Stimulated activated CD8-positive, alpha-beta memory T cell treated with anti-CD3 and anti-CD28 coated beads, Interleukin-12 subunit alpha, Interleukin-12 subunit beta, amount 100 ng/mL, for 4 hours (primary cell): ENCODE measurements around the gene METTL25B.

Source experiments
- DNase-seq: peaks from one replicate; pipeline ENCODE4 v3.0.0-alpha.2; 2020; ENCODE audit warnings: low read depth

The METTL25B gene

GRCh38 chr1:156700736-156701531, 27.3 kb upstream of the METTL25B start:
- DNase-seq, result no peak

GRCh38 chr1:156703336-156703735, 24.9 kb upstream of the METTL25B start:
- DNase-seq, result no peak

GRCh38 chr1:156703741-156704140, 24.5 kb upstream of the METTL25B start:
- DNase-seq, result no peak

DNA sequence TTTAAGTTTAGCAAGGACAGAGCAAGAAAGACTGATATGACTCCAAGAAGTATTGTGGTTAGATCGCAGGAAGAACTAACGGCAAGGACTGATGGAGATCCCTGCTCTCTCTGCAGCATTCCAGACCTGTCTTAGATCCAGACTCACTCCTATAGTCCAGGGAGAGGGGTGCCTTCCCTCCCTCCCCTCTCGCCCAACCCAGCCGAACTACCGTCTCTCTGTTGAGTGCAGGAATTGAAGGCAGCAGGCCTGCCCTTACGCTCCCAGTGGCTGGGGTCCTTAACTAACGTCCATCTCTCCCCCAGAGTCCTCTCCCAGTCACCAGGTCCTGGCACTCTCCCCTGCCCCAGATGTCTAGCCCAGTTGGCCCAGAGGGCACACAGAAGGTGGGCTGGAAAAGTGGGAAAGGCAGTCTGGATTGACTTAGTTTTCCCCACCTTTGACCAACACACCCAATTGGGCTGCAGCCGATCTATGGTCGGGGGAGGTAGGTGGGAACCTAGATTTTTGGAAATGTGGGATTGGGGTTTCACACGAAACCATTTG, 24.0 kb upstream of the METTL25B start:
- DNase-seq, result no peak

- DNase-seq, result peak; percentile 12
Observed at GRCh38 chr1:156704930-156705320, 23.3 kb upstream of the METTL25B start.

GRCh38 chr1:156705321-156705917, 22.9 kb upstream of the METTL25B start, which contains the start of gene CRABP2:
Gene CRABP2 (minus strand): TSS chr1:156705583. CDS start chr1:156705446, 137 bp downstream.
- no peak for DNase-seq

DNA sequence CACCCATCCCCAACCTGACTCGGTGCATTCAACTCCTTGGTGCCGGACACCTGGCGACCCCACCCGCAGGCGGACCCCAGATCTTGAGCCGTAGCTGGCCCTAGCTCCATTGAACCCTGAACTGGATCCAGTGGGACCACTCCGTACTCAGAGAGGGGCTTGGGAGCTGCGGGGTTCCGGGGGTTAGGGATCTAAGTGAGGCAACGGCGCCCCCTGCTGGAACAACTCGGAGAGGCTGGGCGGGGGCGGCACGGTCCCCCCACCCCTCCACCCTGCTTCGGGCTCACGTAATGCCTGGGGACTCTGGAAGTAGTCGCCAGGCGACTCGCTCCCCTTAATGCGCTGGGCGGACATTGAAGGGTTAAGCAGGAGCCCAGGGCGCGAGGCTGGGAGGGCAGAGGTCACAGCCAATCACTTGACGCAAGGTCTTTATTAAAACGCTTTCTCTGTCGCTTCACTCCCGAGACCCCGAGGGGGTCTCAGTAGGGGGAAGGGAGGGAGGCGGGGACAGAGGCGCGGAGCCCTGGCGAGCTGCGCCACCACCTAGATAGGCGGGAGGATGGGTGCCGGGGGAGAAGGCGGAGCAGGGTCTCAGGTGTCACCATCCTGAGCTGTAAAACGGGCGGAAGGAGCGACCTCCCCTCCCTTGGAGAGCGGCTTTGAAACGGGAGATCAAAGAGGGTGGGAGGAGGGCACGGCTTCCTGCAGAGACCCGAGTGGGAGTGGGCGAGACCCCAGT, 22.2 kb upstream of the METTL25B start:
- DNase-seq, result peak; percentile 37

DNA sequence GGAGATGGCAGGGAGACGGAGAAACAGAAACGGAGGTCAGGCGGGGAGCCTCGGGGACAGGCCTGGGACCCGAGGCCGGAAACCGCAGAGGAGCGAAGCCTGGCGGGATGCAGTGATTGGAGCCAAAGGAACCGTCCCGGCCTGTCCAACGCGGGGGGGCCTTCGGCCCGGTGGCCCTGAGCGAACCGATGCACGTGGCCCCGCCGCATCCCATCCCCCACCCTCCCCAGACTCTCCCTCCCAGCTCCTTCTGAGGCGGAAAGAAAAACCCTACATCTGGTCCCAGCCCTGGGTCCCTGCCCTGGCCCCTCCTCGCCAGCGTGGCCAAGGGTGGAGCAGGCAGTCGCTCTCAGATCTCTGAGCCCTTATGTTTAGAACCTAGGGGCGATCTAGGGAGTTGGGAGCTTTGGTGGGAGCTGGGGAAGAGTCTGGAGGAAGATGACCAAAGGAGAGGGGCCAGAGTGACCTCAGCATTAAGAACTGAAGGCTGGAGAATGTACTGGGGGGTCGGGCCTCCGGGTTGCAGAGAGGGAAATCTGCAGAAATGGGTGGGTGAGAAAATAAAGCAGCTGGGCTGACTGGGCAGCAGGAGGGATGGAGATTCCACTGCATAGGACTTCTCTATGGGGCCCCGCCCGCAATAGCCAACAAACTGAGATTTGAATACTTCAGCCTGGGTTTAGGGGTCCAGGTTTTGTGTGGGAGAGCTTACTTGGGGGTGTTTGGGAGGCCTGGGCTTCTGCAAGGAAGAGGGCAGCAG, 21.4 kb upstream of the METTL25B start:
- no peak for DNase-seq

DNA sequence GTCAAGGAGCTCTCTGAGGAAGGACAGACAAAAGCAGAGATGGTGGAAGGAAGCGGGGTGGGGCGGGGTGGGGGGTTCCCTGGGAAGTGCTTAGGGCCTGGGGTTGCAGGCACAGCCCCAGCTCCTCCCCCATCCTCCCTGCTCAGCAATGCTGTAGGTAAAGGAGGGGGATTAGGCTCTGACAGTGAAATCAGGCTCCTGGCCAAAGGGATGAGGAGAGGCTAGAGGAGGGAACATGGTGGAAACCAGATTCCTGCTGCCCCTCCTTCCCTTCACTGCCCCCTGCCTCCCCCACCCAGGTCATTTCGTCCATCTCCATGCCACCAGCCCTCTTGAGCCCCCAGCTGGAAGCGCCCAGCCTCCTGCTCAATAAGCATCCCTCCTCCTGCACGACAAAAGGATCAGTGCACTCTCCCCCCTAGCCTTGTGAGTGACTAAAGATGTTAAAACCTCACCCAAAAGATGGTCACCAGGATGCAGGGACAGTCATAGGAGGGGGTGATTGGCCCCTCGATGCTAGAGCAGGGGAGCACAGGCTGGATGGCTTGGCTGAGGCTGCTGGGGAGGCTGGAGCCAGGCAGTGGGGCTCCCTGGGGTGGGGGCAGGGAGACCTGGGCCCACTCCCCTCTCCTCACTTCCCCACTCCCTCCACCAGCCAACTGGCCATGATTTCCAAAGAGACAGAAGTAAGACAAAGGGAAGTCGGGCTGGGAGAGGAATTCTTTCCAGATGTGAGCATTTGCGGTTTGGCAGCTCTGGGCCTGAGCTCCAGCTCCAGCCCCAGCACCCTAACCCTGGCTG, 20.7 kb upstream of the METTL25B start:
- no peak for DNase-seq

GRCh38 chr1:156708218-156708661, 20.0 kb upstream of the METTL25B start:
- DNase-seq, result no peak

DNA sequence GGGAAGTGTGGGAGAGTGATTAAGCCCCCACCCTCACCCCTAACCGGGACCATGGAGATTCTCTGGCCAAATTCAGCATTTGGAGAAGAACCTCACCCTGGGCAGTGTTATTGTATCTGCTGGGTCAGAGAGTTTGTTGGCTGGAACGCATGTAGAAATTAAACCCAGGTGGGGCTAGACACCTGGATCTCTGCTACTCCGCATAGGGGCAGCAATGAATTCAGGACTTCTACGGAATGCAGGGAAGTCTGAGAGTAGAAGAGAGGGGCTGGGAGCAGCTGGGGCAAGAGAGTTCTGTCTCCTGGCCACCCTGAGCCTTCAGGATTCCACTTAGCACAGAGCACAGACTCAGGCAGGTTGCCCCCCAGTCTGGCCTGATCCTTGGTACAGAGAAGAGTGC, 19.2 kb upstream of the METTL25B start:
- DNase-seq, result no peak

DNA sequence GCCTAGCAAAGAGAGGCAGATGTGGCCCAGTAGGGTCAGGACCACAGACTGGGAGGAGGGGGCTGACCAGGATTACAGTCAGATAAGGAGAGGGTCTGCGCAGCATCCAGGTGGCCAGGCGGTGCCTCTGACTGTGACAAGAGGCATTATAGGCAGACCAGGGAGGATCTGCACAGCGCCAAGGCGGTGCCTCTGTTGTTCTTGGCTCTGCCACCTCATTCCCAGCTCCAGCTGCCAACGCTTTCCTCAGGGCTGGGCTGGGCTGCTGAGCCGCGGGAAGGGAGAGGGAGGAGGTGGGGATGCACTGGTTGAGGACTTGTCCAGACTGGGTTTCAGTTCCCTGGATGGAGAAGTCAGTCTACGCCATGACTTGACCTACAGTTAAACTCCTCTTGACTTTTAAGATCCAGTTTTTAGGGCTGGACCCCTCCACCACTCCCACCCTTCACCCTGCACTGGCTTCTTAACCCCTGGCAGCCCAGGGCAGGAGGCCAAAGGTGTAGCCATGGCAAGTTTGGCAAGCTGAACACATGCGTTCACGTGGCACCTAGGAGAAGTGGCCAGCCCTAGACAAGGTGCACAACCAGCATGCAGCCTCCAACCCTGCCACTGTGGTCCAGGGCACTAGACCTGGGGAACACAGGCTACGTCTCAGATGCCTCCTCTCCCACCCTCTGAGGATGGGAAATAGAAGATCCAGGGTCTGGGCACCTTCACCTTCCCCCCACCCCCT, 18.3 kb upstream of the METTL25B start:
- DNase-seq, result no peak

DNA sequence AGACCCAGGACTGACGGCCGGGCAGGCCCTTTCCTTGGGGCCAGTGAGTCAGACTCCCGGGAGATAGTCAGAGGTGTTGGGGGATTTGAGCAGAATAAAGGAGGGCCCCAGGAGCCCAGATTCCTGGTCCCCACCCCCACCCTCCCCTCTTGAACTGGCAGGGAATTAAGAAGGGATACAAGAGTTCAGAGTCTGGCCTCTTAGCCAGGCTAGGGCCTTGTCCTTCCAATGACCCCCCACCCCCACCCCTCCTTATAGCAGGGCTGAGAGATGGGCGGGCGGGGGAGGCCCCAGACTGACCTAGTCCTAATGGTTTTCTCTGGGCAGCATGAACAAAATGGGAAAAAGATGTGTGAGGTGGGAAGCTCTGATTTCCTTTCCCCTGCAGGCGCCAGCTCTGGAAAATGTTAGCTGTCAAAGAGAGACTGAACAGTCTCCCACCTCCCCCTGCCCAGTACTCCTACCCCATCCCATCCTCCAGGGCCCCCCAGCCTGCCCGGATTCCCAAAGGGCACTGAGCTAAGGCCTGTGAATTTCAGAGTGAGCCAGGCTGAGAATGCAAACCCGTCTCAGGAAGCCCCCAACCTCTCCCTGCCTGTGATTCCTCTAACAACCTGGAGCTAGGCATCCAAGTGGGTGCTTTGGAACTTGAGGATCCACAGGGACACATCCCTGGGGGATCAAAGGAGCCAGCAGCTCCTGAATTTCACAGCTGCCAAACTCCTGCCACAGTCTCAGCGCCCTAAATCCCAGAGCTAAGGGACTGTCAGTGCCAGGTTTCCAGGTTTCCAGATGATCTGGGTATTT, 17.1 kb upstream of the METTL25B start:
- no peak for DNase-seq

- no peak for DNase-seq
Observed at GRCh38 chr1:156712626-156713025, 15.6 kb upstream of the METTL25B start.

DNA sequence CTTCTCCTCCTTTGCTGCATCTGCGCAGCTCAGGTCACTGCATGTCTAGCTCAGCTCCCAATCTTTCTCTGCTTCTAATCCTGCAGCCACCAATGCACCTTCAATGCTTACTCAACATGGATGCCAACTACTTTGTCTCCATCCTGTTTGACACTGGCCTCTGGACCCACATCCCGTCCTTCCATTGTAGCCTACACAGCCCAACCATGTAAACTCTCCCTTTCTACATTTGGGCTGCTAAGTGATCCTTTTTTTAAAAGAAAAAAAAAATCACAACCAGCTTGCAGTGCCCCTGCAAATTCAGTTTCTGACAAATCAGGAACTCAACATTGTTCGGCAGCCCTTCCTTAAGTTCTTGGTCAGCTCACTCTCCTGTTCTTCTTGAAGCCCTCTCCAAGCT, 13.4 kb upstream of the METTL25B start:
- no peak for DNase-seq

DNA sequence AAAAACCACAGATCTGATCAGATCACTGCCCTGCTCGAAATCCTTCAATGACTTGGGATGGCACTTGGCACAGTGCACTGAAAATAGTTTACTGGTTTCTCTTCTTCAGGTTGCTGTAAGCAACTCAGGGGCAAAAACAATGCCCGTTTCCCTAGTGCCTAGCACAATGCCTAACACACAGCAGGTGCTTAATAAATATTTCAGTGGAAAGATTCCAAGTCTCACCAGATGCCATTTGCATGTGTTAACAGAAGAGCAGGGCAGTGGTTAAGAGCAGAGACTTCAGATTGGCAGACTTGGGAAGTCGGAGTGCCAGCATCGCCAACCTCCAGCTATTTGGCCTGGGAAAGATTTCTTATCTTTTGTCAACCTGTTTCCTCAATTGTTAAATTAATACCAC, 10.9 kb upstream of the METTL25B start:
- DNase-seq, result no peak

DNA sequence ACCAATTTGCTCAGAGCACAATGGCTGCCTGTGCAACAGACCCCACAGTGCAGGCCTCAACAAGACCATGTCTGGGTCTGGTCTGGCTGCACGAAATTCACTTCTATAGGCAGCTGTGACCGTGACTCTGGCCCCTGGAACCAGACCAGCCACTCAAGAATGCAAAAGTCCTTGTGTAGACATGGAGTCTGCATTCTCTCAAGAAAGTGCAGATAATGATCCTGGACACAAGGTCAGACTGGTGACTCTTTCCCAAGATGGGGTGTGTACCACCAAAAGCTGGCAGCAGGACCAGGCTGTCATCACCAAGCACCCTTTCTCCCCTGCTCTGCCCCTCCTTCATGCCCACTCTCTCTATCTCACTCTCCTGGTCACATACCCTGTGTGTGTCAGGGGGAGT, 7.1 kb upstream of the METTL25B start:
- DNase-seq, result no peak

DNA sequence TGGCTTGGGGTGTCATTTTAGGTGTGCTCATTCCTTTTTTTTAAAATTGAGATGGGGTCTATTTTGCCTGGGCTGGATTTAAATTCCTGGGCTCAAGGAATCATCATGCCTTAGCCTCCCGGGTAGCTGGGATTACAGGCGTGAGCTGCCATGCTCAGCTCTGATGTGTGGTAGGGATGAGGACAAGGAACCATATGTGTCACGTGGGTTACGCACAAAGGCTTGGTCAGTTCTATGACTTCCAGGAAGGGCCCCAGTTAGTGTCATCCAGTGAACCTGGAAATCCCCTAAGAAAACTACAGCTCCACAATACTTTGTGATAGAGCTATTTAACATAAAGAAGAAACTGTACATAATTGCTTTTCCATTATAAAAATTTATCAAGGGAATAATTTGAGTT, 6.7 kb upstream of the METTL25B start:
- DNase-seq, result no peak

- peak; percentile 56 for DNase-seq
Observed at GRCh38 chr1:156725683-156726280, 2.5 kb upstream of the METTL25B start.
